ENCODE measurements around the gene LEMD2. TPM values are rescaled to one million over a fixed set of nuclear protein-coding genes. Genes with fewer than 3 reads are reported as not detected.

The LEMD2 gene
- total RNA-seq, 4 donors from 2014 or later = 36.4 to 65.3 (median 55.4) TPM

- WGBS = 86% methylated on average over 12 of the region's 12 CpGs
- H3K9me3 ChIP-seq = no peaks in the 10 kb centered on the region
- intact Hi-C loops (cut with DNase I) = no loop called here
- H3K36me3 ChIP-seq = no peaks in the 10 kb centered on the region
- peaks cover 0 to 6% (median under 1%) of the 10 kb centered on the region in 4 donors for H3K4me1 ChIP-seq
- H3K4me3 ChIP-seq = no peak overlapping the region
- H3K27me3 ChIP-seq = peaks cover 0 to 6% (median 1%) of the 10 kb centered on the region in 4 donors
- TF ChIP-seq, protein P1, sequence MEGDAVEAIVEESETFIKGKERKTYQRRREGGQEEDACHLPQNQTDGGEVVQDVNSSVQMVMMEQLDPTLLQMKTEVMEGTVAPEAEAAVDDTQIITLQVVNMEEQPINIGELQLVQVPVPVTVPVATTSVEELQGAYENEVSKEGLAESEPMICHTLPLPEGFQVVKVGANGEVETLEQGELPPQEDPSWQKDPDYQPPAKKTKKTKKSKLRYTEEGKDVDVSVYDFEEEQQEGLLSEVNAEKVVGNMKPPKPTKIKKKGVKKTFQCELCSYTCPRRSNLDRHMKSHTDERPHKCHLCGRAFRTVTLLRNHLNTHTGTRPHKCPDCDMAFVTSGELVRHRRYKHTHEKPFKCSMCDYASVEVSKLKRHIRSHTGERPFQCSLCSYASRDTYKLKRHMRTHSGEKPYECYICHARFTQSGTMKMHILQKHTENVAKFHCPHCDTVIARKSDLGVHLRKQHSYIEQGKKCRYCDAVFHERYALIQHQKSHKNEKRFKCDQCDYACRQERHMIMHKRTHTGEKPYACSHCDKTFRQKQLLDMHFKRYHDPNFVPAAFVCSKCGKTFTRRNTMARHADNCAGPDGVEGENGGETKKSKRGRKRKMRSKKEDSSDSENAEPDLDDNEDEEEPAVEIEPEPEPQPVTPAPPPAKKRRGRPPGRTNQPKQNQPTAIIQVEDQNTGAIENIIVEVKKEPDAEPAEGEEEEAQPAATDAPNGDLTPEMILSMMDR (IDR thresholded peaks at IDR 0.05) = no peak
- TF ChIP-seq POLR2AphosphoS5 (IDR thresholded peaks at IDR 0.05) (no peak), EP300 (IDR thresholded peaks at IDR 0.05) (no peak), POLR2A (IDR thresholded peaks at IDR 0.05; ENCODE audit: low read depth) (no peak)
- H3K27ac ChIP-seq (replicated peaks in 1 of 4) = no peak overlapping the region
- no peak for DNase-seq (ENCODE audit: extremely low spot score)
Measured at GRCh38 chr6:33756211-33756954, 32.5 kb downstream of the LEMD2 start.

DNA sequence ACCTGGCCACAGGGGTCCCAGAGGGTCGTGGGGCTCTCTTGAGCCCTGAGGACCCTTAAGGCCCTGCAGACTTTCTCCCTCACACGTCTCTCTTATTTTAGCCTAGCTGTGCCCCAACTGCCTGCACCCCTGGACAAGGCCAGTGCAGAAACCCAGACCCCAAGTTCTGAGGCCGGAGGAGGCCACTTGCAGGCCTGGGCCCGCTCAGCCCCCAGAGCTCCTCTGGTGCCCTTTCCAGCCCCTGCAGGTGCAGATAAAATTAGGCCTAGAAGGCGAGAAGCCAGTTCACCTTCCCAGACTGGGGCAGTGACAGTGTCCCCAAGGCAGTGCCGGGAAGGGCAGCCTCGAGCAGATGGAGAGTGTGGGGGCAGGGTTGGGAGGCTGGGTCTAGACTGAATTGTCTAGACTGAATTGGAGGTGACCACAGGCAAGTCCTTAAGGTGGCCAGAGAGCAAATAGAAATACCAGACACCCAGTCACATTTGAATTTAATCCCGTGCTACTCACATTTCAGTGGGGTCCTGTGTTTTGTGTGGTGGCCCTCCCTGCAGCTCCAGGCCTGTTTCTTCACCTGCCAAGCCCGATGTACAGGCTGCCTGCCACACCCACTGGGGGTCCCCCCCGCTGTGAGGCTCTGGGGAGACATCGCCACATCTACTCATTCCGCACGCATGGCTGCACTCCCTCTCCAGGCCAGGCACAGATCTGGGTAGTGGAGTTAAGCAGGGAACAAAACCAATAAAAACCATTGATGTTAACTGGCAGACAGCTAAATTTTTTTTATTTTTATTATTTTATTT is 33.7 kb downstream of the LEMD2 start:
- no peaks in the 10 kb centered on the region for H3K9me3 ChIP-seq
- no peak overlapping the region for H3K27ac ChIP-seq (replicated peaks in 1 of 4)
- H3K36me3 ChIP-seq = no peaks in the 10 kb centered on the region
- H3K4me1 ChIP-seq = no peaks in the 10 kb centered on the region
- H3K27me3 ChIP-seq = peaks cover 0 to 6% (median 1%) of the 10 kb centered on the region in 4 donors
- no peak overlapping the region for H3K4me3 ChIP-seq
- intact Hi-C loops (cut with DNase I) = no loop called here
- 84% methylated on average over 13 of the region's 13 CpGs for WGBS
- DNase-seq (ENCODE audit: extremely low spot score) = no peak
- TF ChIP-seq POLR2AphosphoS5 (IDR thresholded peaks at IDR 0.05) (no peak), POLR2A (IDR thresholded peaks at IDR 0.05; ENCODE audit: low read depth) (no peak), EP300 (IDR thresholded peaks at IDR 0.05) (no peak)
- TF ChIP-seq, protein P1 (IDR thresholded peaks at IDR 0.05) = no peak

DNA sequence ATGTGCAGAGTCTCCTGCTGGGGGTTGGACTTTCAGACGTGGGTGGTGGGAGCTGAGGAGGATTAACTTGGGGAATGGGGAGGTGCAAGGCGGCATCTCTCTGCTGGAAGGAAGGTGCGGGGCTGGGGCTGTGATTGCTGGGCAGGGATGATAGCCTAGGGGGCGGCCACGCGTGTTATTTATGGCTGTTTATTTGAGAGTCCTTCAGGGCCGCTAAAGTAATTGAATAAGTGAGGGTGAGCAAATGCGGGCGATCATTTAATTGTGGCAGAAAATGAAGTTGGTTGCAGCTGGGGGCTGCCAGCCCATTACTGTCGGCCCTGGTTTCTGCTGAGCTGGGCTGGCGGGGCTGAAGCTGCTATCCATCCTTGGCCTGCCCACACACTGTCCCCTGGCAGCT is 34.7 kb downstream of the LEMD2 start:
- Histone ChIP-seq H3K9me3 (no peaks in the 10 kb centered on the region), H3K36me3 (no peaks in the 10 kb centered on the region), H3K27ac (replicated peaks in 1 of 4) (no peak overlapping the region), H3K4me1 (no peaks in the 10 kb centered on the region), H3K27me3 (peaks cover 0 to 6% (median 1%) of the 10 kb centered on the region in 4 donors), H3K4me3 (no peak overlapping the region)
- no peak for DNase-seq (ENCODE audit: extremely low spot score)
- WGBS = 84% methylated on average over 11 of the region's 11 CpGs
- TF ChIP-seq POLR2A (IDR thresholded peaks at IDR 0.05; ENCODE audit: low read depth) (no peak), EP300 (IDR thresholded peaks at IDR 0.05) (no peak), POLR2AphosphoS5 (IDR thresholded peaks at IDR 0.05) (no peak)
- TF ChIP-seq, protein P1 (IDR thresholded peaks at IDR 0.05) = no peak
- intact Hi-C loops (cut with DNase I) = no loop called here

DNA sequence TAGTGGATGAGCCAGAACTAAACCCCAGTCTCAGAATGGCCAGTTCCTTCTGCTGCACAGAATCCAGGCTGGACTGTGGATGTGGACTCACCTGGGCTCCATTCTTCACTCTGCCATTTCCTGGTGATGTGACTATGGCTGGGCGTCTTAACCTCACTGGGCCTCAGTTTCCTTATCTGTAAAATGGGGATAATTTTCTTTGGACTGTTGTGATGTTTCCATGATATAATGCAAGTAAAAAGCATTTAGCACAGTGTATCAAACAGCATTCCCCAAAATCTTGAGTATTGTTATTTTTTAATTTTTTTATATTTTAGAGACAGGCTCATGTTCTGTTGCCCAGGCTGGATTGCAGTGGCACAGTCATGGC is 36.3 kb downstream of the LEMD2 start:
- Histone ChIP-seq H3K9me3 (no peaks in the 10 kb centered on the region), H3K27me3 (peaks cover 0 to 6% (median 1%) of the 10 kb centered on the region in 4 donors), H3K36me3 (no peaks in the 10 kb centered on the region), H3K4me1 (no peaks in the 10 kb centered on the region), H3K4me3 (no peak overlapping the region), H3K27ac (replicated peaks in 1 of 4) (no peak overlapping the region)
- intact Hi-C loops (cut with DNase I) = no loop called here
- 94% methylated on average over 1 of the region's 1 CpG for WGBS
- DNase-seq (ENCODE audit: extremely low spot score) = no peak
- TF ChIP-seq, protein P1 (IDR thresholded peaks at IDR 0.05) = no peak
- TF ChIP-seq POLR2A (IDR thresholded peaks at IDR 0.05; ENCODE audit: low read depth) (no peak), EP300 (IDR thresholded peaks at IDR 0.05) (no peak), POLR2AphosphoS5 (IDR thresholded peaks at IDR 0.05) (no peak)

Measured in esophagus muscularis mucosa (tissue), 4 donors.